Subcutaneous adipose tissue (tissue), 4 donors: ENCODE measurements around the gene SDS. TPM values are rescaled to one million over a fixed set of nuclear protein-coding genes. Genes with fewer than 3 reads are reported as not detected.

Source experiments
- total RNA-seq, 4 donors: library from RNA; depleted of rRNA; stranded (reverse); fragments of >200 nt; gene quantifications; one replicate each; pipeline ENCODE4 v1.1.0, GENCODE V29; 2016
- TF ChIP-seq, protein P1 (sequence below): fragments of 450-650 bp; IDR thresholded peaks from one replicate; pipeline ENCODE4 v1.5.1; 2016; ENCODE audit warnings: low read depth, mild to moderate bottlenecking, control low read depth, antibody characterized with exemption, moderate library complexity

The SDS gene
- total RNA-seq, 4 donors from 2014 or later: 1.3 to 67.7 TPM; not detected in 2

DNA sequence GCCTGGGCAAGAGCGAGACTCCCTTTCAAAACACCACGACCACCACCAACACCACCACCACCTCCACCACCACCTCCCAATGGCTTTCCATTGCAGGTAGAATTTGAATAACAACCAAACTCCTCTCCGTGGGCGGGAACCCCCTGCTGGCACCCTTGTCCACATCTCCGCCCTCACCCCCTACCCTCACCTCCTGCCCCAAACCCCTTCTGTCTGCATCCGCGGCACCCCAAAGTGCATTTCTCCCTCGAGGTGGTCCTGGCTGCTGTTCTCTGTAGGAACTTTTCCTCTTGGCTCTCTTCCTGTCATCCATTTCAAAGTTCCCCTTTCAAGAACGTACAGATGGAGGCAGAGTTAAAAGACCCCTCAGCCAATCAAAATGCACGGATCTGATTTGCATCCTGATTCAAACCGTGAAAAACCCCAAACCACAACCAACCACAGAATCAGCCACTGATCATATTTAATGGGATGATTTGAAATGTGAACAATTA lies 22.3 kb upstream of the SDS start:
- TF ChIP-seq, protein P1, sequence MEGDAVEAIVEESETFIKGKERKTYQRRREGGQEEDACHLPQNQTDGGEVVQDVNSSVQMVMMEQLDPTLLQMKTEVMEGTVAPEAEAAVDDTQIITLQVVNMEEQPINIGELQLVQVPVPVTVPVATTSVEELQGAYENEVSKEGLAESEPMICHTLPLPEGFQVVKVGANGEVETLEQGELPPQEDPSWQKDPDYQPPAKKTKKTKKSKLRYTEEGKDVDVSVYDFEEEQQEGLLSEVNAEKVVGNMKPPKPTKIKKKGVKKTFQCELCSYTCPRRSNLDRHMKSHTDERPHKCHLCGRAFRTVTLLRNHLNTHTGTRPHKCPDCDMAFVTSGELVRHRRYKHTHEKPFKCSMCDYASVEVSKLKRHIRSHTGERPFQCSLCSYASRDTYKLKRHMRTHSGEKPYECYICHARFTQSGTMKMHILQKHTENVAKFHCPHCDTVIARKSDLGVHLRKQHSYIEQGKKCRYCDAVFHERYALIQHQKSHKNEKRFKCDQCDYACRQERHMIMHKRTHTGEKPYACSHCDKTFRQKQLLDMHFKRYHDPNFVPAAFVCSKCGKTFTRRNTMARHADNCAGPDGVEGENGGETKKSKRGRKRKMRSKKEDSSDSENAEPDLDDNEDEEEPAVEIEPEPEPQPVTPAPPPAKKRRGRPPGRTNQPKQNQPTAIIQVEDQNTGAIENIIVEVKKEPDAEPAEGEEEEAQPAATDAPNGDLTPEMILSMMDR: no peak

DNA sequence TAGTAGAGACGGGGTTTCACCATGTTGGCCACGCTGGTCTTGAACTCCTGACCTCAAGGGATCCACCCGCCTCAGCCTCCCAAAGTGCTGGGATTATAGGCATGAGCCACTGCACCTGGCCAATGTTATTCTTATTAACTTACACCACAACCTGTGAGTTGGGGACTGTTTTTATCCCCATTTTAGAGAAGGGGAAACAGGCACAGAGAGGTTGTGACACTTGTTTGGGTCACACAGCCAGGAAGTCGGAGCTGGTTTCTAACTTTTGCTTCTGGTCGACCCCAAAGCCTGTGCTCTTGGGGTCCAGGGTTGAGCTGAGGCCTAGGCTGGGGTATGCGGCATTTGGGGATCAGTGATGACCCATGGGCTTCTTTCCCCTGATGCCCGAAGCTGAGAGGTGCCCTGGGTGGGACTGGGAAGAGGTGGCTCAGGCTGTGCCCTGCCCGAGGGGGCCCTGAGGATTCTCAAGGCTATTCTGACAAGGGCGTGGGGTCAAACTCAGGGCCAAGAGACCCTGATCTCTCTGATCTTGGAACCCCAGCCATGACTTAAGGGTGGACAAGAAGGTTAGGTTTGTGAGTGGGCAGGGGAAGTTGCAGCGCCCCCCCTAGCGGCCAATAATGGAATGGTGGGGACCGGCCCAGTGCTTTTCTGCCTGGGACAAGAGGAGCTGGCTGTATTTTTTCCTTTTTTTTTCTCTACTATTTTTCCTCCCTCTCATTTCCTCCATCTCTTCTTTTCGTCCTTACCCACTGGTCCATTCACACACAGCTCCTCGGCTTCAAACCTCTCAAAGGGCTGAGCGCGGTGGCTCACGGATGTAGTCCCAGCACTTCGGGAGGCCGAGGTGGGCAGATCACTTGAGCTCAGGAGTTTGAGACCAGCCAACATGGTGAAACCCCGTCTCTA lies 21.5 kb upstream of the SDS start:
- TF ChIP-seq, protein P1: no peak

DNA sequence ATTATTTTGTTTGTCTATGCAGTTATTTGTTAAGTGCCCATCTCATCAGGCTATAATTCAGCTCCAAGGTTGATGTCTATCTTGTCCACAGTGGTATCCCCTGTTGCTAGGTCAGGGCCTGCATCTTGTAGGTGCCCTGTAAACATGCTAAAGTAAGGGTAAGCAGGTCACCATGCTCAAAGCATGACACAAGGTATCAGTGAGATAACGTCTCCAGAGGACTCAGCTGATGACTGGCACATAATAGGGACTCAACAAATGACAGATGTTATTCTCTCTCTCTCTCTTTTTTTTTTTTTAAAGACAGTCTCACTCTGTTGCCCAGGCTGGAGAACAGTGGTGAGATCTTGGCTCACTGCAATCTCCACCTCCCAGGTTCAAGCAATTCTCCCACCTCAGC lies 20.8 kb upstream of the SDS start:
- TF ChIP-seq, protein P1: no peak

DNA sequence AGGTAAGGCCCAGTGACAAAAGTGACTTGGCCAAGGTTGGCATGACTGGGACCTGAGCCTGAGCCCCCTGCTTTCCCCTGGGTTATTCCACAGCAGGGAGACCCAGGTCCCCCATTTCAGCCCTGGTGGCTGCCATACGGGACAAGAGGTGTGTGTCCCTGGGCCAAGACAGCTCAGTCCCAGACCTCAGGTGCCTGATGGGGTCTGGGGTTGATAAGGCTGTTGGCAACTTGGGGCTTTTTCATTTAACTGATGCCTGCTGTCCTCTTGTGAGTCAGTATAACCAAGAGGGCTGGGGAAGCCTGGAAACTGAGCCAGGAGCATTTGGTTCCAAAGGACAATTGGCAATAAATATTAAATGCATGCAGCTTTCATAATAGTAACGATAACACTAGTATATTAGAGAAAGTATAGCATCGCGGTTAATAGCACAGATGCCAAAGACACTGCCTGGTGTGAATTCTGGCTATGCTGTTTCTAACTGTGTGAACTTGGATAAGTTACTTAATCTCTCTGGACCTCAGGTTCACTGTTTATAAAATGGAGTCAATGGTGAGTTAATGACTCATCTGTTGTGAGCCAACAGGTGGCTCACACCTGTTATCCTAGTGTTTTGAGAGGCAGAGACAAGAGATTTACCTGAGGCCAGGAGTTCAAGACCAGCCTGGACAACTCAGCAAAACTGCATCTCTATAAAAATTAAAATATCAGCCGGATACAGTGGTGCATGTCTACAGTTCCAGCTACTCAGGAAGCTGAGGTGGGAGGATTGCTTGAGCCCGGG lies 19.4 kb upstream of the SDS start:
- TF ChIP-seq, protein P1: no peak

DNA sequence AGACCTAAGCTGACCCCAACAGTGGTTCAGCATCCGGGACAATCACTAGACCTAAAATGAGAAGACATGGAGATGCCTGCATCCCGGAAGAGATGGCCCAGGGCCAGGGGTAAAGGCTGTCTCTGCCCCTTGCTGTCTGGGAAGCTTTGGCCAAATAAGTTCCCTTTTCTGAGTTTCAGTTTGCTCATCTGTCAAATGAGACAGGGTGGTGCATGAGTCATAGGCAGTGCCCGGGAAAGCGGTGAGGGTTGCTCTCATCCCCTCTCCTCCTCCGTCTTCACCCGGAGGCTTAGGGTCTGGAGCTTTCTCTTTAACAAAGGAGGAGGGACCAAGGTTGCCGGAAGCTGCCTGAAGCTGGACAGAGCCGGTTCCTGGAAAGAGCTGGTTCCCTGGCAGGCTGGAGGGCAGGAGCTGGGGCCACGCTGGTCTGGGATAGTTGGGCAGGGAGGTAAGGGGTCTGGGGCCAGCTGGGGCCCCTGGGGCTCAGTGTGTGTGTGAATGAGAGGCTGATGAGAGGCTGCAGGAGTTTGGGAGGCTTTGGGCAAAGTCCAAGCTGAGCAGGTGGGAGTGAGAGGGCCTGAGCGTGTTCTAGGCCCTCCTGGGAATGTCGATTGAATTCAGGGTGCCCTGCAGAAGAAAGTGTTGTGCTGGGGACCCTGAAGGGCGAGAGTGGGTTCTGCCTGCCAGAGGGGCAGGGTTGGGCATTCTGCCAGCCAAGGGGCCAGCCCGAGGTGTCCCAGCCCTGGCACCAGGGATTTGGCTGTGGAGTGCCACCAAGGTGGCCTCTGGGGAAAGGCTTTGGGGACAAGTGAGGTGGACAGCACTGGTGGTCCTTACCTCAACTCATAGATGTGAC lies 18.6 kb upstream of the SDS start, which contains the start of gene SDSL:
Gene SDSL, plus strand, starts transcription at position 351 of the 856 bp plus-strand sequence. CDS start 5,603 bp downstream, outside the sequence.
- TF ChIP-seq, protein P1: no peak

DNA sequence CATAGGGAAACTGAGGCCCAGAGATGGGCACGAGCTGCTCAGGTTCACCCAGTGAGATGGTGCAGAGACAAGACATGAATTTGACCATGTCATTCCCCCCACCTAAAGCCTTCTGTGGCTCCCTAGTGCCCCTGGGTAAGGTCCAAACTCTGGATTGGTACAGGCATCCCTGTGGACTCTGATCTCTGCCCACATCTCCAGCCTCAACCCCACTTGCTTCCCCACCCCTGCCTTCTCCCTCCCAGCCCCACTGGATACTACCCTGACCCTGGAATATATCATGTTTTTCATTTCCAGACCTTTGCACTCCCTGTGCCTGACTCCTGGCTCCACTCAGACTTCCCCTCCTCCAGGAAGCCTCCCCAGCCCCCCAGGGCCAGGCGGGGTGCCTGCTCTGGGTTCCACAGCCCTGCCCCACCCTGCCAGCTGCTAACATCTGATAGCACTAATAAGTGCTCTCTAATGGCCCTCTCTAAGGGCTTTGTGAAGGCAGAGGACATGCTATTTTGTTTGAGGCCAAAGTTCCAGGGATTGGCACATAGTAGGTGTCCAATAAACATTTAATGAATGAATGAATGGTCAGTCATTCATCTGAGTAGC lies 17.4 kb upstream of the SDS start:
- TF ChIP-seq, protein P1: no peak
